ENCODE data around the gene HDAC10. TPM values are rescaled to one million over a fixed set of nuclear protein-coding genes. Genes with fewer than 3 reads are reported as not detected.
"Not testable (repeated sequence)": the region's sequence is repeated elsewhere in the genome, so short reads cannot be mapped to it uniquely, and the experiment has no call there.

Gene HDAC10
- total RNA-seq, 1 experiment from 2014 or later = 62.6 TPM

GRCh38 chr22:50286275-50286674, 35.2 kb upstream of the HDAC10 start:
- no peak for DNase-seq (ENCODE audit: low spot score)

GRCh38 chr22:50285568-50286229, 34.6 kb upstream of the HDAC10 start:
- DNase-seq (ENCODE audit: low spot score) = no peak

- no peak for DNase-seq (ENCODE audit: low spot score)
These were observed 33.4 kb upstream of the HDAC10 start for GRCh38 chr22:50284479-50284878.

- no peak for DNase-seq (ENCODE audit: low spot score)
These were observed 32.8 kb upstream of the HDAC10 start for GRCh38 chr22:50283821-50284220.

- DNase-seq (ENCODE audit: low spot score) = peak; percentile 89
These were observed 31.5 kb upstream of the HDAC10 start for GRCh38 chr22:50282361-50283155.

- peak; percentile 40 for DNase-seq (ENCODE audit: low spot score)
These were observed 30.9 kb upstream of the HDAC10 start for GRCh38 chr22:50281957-50282356.

GRCh38 chr22:50281384-50281760, 30.3 kb upstream of the HDAC10 start:
- no peak for DNase-seq (ENCODE audit: low spot score)

GRCh38 chr22:50280708-50281383, 29.8 kb upstream of the HDAC10 start:
- no peak for DNase-seq (ENCODE audit: low spot score)

- no peak for DNase-seq (ENCODE audit: low spot score)
These were observed 29.1 kb upstream of the HDAC10 start for GRCh38 chr22:50280022-50280707.

GRCh38 chr22:50278956-50279619, 28.0 kb upstream of the HDAC10 start:
- DNase-seq (ENCODE audit: low spot score) = no peak

- no peak for DNase-seq (ENCODE audit: low spot score)
These were observed 27.4 kb upstream of the HDAC10 start for GRCh38 chr22:50278461-50278860.

- no peak for DNase-seq (ENCODE audit: low spot score)
These were observed 26.7 kb upstream of the HDAC10 start for GRCh38 chr22:50277761-50278160.

GRCh38 chr22:50276143-50276542, 25.1 kb upstream of the HDAC10 start:
- DNase-seq (ENCODE audit: low spot score) = peak; percentile 59

- no peak for DNase-seq (ENCODE audit: low spot score)
These were observed 24.4 kb upstream of the HDAC10 start for GRCh38 chr22:50275181-50276055.

- DNase-seq (ENCODE audit: low spot score) = no peak
These were observed 23.7 kb upstream of the HDAC10 start for GRCh38 chr22:50274771-50275170.

GRCh38 chr22:50274311-50274710, 23.2 kb upstream of the HDAC10 start:
- DNase-seq (ENCODE audit: low spot score) = no peak

GRCh38 chr22:50273781-50274180, 22.7 kb upstream of the HDAC10 start:
- DNase-seq (ENCODE audit: low spot score) = not testable (repeated sequence)

- not testable (repeated sequence) for DNase-seq (ENCODE audit: low spot score)
These were observed 22.3 kb upstream of the HDAC10 start for GRCh38 chr22:50273352-50273751.

- DNase-seq (ENCODE audit: low spot score) = no peak
These were observed 21.2 kb upstream of the HDAC10 start for GRCh38 chr22:50272044-50272802.

- DNase-seq (ENCODE audit: low spot score) = peak; percentile 61
These were observed 20.5 kb upstream of the HDAC10 start for GRCh38 chr22:50271519-50271970.

All from HT-29 (cell line).